NCI-H446 treated with DMSO at 0.1 percent for 48 hours (cell line): ENCODE results near the gene PYDC2.
"Not testable (repeated sequence)": the region's sequence is repeated elsewhere in the genome, so short reads cannot be mapped to it uniquely, and the experiment has no call there.

Source experiments
- DNase-seq: peaks from one replicate; lab custom pipeline; 2025; lab: John Stamatoyannopoulos, UW

PYDC2 gene

GRCh38 chr3:191470545-191470944, 9.6 kb downstream of the PYDC2 start:
- no peak for DNase-seq

GRCh38 chr3:191473661-191474198, 12.8 kb downstream of the PYDC2 start:
- DNase-seq, result no peak

GRCh38 chr3:191476066-191476772, 15.3 kb downstream of the PYDC2 start:
- no peak for DNase-seq

GRCh38 chr3:191483994-191484393, 23.0 kb downstream of the PYDC2 start:
- DNase-seq, result not testable (repeated sequence)

- no peak for DNase-seq
Measured at GRCh38 chr3:191484461-191484860, 23.5 kb downstream of the PYDC2 start.

GRCh38 chr3:191492601-191493000, 31.6 kb downstream of the PYDC2 start:
- peak; percentile 38 for DNase-seq

GRCh38 chr3:191493336-191493735, 32.4 kb downstream of the PYDC2 start:
- DNase-seq, result peak; percentile 50

- peak; percentile 40 for DNase-seq
Measured at GRCh38 chr3:191499307-191500080, 38.5 kb downstream of the PYDC2 start.

- DNase-seq, result no peak
Measured at GRCh38 chr3:191500892-191501291, 39.9 kb downstream of the PYDC2 start.

GRCh38 chr3:191502583-191502982, 41.6 kb downstream of the PYDC2 start:
- no peak for DNase-seq

- no peak for DNase-seq
Measured at GRCh38 chr3:191509078-191509477, 48.1 kb downstream of the PYDC2 start.
